ENCODE measurements around the gene BRD3.

- TF ChIP-seq CTCF (IDR thresholded peaks at IDR 0.05; ENCODE audit: low read depth, low read length) (no peak), EZH2phosphoT487 (IDR thresholded peaks at IDR 0.05; ENCODE audit: low read depth) (no peak)
Measured at GRCh38 chr9:134048582-134048968, 19.3 kb downstream of the BRD3 start.
